Mesenchymal stem cell (in vitro differentiated cells and primary cell): ENCODE data around the gene ZEB2.

ENCODE experiments used
- DNase-seq: peaks from one replicate; pipeline ENCODE4 v3.0.0-alpha.2; 2013
- H2AFZ ChIP-seq: one replicate; pipeline ENCODE4 v1.6.1; 2013; ENCODE audit warnings: low read depth, mild to moderate bottlenecking, control low read depth, inconsistent platforms, low read length, moderate library complexity
- H2AK5ac ChIP-seq: 2 replicates; pipeline ENCODE4 v1.6.1; 2013; ENCODE audit warnings: low read length, moderate library complexity, mild to moderate bottlenecking, inconsistent platforms; ENCODE audit not compliant: severe bottlenecking
- H2BK120ac ChIP-seq: one replicate; pipeline ENCODE4 v1.6.1; 2013; ENCODE audit warnings: low read depth, mild to moderate bottlenecking, inconsistent platforms, low read length, moderate library complexity
- H2BK12ac ChIP-seq, 2 experiments: one replicate each; pipeline ENCODE4 v1.6.1; 2013; ENCODE audit warnings: inconsistent platforms in 2 of 2, low read length in 2 of 2, mild to moderate bottlenecking in 2 of 2, moderate library complexity in 2 of 2, control low read depth in 1 of 2
- H2BK15ac ChIP-seq: one replicate; pipeline ENCODE4 v1.6.1; 2013; ENCODE audit warnings: mild to moderate bottlenecking, low read depth, inconsistent platforms; ENCODE audit not compliant: poor library complexity, severe bottlenecking
- H2BK5ac ChIP-seq: 2 replicates; pipeline ENCODE4 v1.6.1; 2013; ENCODE audit warnings: low read depth, mild to moderate bottlenecking, low read length, control low read depth, inconsistent platforms; ENCODE audit not compliant: poor library complexity, severe bottlenecking
- H3K14ac ChIP-seq, 2 experiments: one replicate each; pipeline ENCODE4 v1.6.1; 2013; ENCODE audit warnings: inconsistent platforms in 2 of 2, low read length in 2 of 2, control low read depth in 1 of 2, mild to moderate bottlenecking in 1 of 2, moderate library complexity in 1 of 2
- H3K18ac ChIP-seq, 2 experiments: one replicate each; pipeline ENCODE4 v1.6.1; 2013; ENCODE audit warnings: inconsistent platforms in 2 of 2, low read length in 2 of 2, control low read depth in 1 of 2, low read depth in 1 of 2, mild to moderate bottlenecking in 1 of 2
- H3K23ac ChIP-seq, 2 experiments: one replicate each; pipeline ENCODE4 v1.6.1; 2013; ENCODE audit warnings: inconsistent platforms in 2 of 2, low read length in 2 of 2, mild to moderate bottlenecking in 2 of 2, moderate library complexity in 2 of 2, control low read depth in 1 of 2
- H3K27ac ChIP-seq: 2 replicates; pipeline ENCODE4 v1.5.1; 2013; ENCODE audit warnings: mild to moderate bottlenecking, moderate library complexity, low read length, control low read depth, inconsistent platforms; ENCODE audit not compliant: poor library complexity, severe bottlenecking
- H3K27me3 ChIP-seq, 2 experiments: 2 replicates each; pipeline versions ENCODE4 v1.6.1 to v1.7.0; 2013; ENCODE audit warnings: low read length in 2 of 2, mild to moderate bottlenecking in 2 of 2, moderate library complexity in 2 of 2, control low read depth in 1 of 2, inconsistent platforms in 1 of 2; ENCODE audit not compliant: control insufficient read depth in 1 of 2, insufficient read depth in 1 of 2
- H3K36me3 ChIP-seq, 2 experiments: 2 replicates each; pipeline versions ENCODE4 v1.6.1 to v1.7.0; 2013; ENCODE audit warnings: low read length in 2 of 2, control low read depth in 1 of 2, inconsistent platforms in 1 of 2, low read depth in 1 of 2, mild to moderate bottlenecking in 1 of 2; ENCODE audit not compliant: insufficient read depth in 2 of 2, control insufficient read depth in 1 of 2
- H3K4ac ChIP-seq, 2 experiments: one replicate each; pipeline ENCODE4 v1.6.1; 2013; ENCODE audit warnings: inconsistent platforms in 2 of 2, low read length in 2 of 2, mild to moderate bottlenecking in 2 of 2, moderate library complexity in 2 of 2, control low read depth in 1 of 2, low read depth in 1 of 2
- H3K4me1 ChIP-seq: 2 replicates; pipeline ENCODE4 v1.6.1; 2013; ENCODE audit warnings: low read depth, low read length, control low read depth; ENCODE audit not compliant: control insufficient read depth, insufficient read depth
- H3K4me2 ChIP-seq: 2 replicates; pipeline ENCODE4 v1.6.1; 2013; ENCODE audit warnings: low read length, mild to moderate bottlenecking, inconsistent platforms; ENCODE audit not compliant: poor library complexity, severe bottlenecking
- H3K4me3 ChIP-seq, 2 experiments: 2 replicates each; pipeline versions ENCODE4 v1.5.1 to v1.7.0; 2013; ENCODE audit warnings: low read length in 2 of 2, mild to moderate bottlenecking in 2 of 2, control low read depth in 1 of 2, low read depth in 1 of 2; ENCODE audit not compliant: insufficient read depth in 1 of 2
- H3K79me1 ChIP-seq: replicated peaks from 2 replicates; pipeline ENCODE4 v1.6.1; 2013; ENCODE audit warnings: mild to moderate bottlenecking, control low read depth, low read length, inconsistent platforms; ENCODE audit not compliant: poor library complexity, severe bottlenecking
- H3K9ac ChIP-seq: 2 replicates; pipeline ENCODE4 v1.7.0; 2013; ENCODE audit warnings: mild to moderate bottlenecking, low read length, moderate library complexity
- H3K9me3 ChIP-seq: 2 replicates; pipeline ENCODE4 v1.7.0; 2013; ENCODE audit warnings: mild to moderate bottlenecking, low read length; ENCODE audit not compliant: control insufficient read depth
- H4K8ac ChIP-seq: one replicate; pipeline ENCODE4 v1.6.1; 2013; ENCODE audit warnings: inconsistent platforms, mild to moderate bottlenecking, low read length, moderate library complexity
- H4K91ac ChIP-seq: one replicate; pipeline ENCODE4 v1.6.1; 2013; ENCODE audit warnings: mild to moderate bottlenecking, low read length, inconsistent platforms
- WGBS: methylation state at CpG from one replicate; pipeline ENCODE4 v1.1.7; 2013; ENCODE audit warnings: mixed read lengths; 5-methylcytosine and 5-hydroxymethylcytosine counted together

The ZEB2 gene

DNA sequence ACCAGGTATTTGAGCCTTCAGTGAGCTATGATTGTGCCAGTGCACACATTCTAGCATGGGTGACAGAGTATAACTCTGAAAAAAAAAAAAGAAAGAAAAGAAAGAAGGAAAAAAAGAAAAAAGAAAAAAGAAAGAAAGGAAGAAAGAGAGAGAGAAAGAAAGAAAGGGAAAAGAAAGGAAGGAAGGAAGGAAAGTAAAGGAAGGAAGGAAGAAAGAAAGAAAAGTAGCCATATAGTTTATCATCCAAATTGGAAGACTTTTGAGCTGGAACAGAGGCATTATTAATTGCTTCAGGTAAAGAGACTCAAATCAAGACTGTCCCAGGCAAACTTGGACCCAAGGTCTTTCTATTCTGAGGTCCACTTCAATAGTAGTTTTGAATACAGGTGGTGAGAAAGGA, 32.9 kb upstream of the ZEB2 start:
- Histone ChIP-seq H4K91ac (no peak overlapping the region), H2BK15ac (no peak overlapping the region), H3K36me3 (no peaks in the 10 kb centered on the region), H3K18ac (peak overlapping the region in 1 of 2 experiments; percentile 40), H3K23ac (no peak overlapping the region), H4K8ac (no peak overlapping the region), H3K4me3 (no peak overlapping the region), H3K4me2 (no peak overlapping the region), H3K9me3 (no peaks in the 10 kb centered on the region), H2BK5ac (no peak overlapping the region), H2BK12ac (peak overlapping the region in 1 of 2 experiments; percentile 4), H2AFZ (no peak overlapping the region), H3K79me1 (no peaks in the 10 kb centered on the region), H3K4ac (no peak overlapping the region), H3K27me3 (no peaks in the 10 kb centered on the region), H3K27ac (no peak overlapping the region), H2AK5ac (no peak overlapping the region), H3K14ac (no peak overlapping the region), H3K4me1 (no peaks in the 10 kb centered on the region), H3K9ac (no peak overlapping the region), H2BK120ac (no peak overlapping the region)
- no peak for DNase-seq

DNA sequence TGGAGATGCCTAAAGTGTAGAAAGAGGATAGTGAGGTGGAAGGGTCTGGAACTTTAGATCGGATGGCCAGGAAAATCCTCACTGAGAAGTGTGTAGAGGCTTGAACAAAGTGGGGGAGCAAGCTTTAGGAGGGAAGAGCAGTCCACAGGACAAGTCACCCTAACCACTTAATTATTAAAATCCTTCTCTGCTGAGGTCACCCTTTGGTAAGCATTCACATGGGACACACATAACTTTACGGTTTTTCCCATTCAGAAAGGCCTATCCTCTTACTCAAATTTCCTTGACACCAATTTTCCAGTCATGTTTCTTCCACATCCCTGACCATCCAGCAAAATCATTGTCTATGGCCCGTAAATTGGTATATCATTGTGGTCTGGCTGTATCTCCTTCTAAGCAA, 31.0 kb upstream of the ZEB2 start:
- Histone ChIP-seq H3K27me3 (no peaks in the 10 kb centered on the region), H3K27ac (no peak overlapping the region), H2AK5ac (no peak overlapping the region), H3K79me1 (no peaks in the 10 kb centered on the region), H2AFZ (no peak overlapping the region), H3K4me1 (no peaks in the 10 kb centered on the region), H3K23ac (no peak overlapping the region), H2BK12ac (no peak overlapping the region), H3K9me3 (no peaks in the 10 kb centered on the region), H4K8ac (no peak overlapping the region), H3K4ac (no peak overlapping the region), H3K4me2 (no peak overlapping the region), H2BK15ac (no peak overlapping the region), H4K91ac (no peak overlapping the region), H3K36me3 (no peaks in the 10 kb centered on the region), H3K18ac (no peak overlapping the region), H3K9ac (no peak overlapping the region), H2BK5ac (no peak overlapping the region), H3K4me3 (no peak overlapping the region), H2BK120ac (no peak overlapping the region), H3K14ac (no peak overlapping the region)
- DNase-seq = no peak
- WGBS = 87% methylated on average over 3 of the region's 3 CpGs

DNA sequence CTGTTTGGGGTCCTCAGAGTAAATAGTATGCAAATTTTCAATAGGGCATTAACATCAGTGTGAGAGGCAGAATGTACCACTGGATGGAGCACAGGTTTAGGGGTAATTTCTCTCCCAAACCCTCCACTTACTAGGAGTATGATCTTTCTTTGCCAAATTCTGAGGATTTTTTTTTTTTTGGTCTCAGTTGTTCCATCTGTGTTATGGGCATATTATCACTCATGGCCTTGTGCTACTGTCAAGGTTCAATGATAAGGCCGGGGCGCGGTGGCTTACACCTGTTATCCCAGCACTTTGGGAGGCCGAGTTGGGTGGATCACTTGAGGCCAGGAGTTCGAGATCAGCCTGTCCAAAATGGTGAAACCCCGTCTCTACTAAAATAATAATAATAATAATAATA, 30.2 kb upstream of the ZEB2 start:
- Histone ChIP-seq H4K8ac (no peak overlapping the region), H3K9me3 (no peaks in the 10 kb centered on the region), H2BK15ac (no peak overlapping the region), H2BK5ac (no peak overlapping the region), H4K91ac (no peak overlapping the region), H3K4me1 (no peaks in the 10 kb centered on the region), H3K36me3 (no peaks in the 10 kb centered on the region), H2BK12ac (no peak overlapping the region), H2AFZ (no peak overlapping the region), H3K4me2 (no peak overlapping the region), H2BK120ac (no peak overlapping the region), H3K14ac (no peak overlapping the region), H3K4ac (no peak overlapping the region), H3K27ac (no peak overlapping the region), H3K27me3 (no peaks in the 10 kb centered on the region), H3K23ac (no peak overlapping the region), H2AK5ac (no peak overlapping the region), H3K9ac (no peak overlapping the region), H3K4me3 (no peak overlapping the region), H3K79me1 (no peaks in the 10 kb centered on the region), H3K18ac (no peak overlapping the region)
- DNase-seq = no peak
- 93% methylated on average over 3 of the region's 6 CpGs for WGBS

DNA sequence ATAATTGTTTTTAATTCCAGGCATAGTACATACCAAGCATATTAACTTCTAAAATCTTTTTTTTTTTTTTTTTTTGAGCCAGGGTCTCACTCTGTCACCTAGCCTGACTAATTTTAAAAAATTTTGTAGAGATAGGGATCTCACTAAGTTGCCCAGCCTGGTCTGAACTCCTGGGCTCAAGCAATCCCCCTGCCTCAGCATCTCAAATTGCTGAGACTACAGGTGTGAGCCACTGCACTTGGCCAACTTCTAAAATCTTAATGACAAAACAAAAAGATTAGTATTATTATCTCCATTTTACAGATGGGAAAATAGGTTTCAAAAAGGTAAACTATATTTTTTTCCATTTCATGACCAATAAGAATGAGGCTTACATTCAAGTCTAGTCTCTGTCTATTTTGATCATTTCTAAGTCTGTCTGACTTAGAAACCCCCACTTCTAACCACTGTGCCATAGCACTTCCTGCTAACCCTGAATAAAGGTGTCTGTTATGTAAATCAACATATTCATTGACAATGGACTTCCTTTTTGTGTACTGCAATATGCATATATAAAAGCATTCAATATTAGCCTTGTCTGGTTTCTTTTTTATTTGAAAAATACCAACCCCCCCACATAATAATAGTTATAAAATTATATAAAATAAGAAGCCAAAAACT, 28.7 kb upstream of the ZEB2 start:
- Histone ChIP-seq H2AFZ (no peak overlapping the region), H3K4me3 (no peak overlapping the region), H2AK5ac (no peak overlapping the region), H3K9ac (no peak overlapping the region), H4K8ac (no peak overlapping the region), H3K4me2 (no peak overlapping the region), H3K27me3 (no peaks in the 10 kb centered on the region), H2BK120ac (no peak overlapping the region), H2BK5ac (no peak overlapping the region), H2BK12ac (no peak overlapping the region), H3K18ac (no peak overlapping the region), H3K27ac (no peak overlapping the region), H3K14ac (no peak overlapping the region), H2BK15ac (no peak overlapping the region), H3K4ac (no peak overlapping the region), H3K4me1 (no peaks in the 10 kb centered on the region), H3K79me1 (no peaks in the 10 kb centered on the region), H3K23ac (no peak overlapping the region), H3K9me3 (no peaks in the 10 kb centered on the region), H4K91ac (no peak overlapping the region), H3K36me3 (no peaks in the 10 kb centered on the region)
- DNase-seq = no peak
